Uterus (tissue), 2 donors: ENCODE data around the gene TMEM95.

Experiments
- POLR2A ChIP-seq, 2 donors: fragments of 450-650 bp; IDR thresholded peaks; one replicate each; pipeline ENCODE4 v1.6.1; 2016; ENCODE audit warnings: antibody characterized with exemption in 2 of 2, mild to moderate bottlenecking in 1 of 2, moderate library complexity in 1 of 2
- TF ChIP-seq, protein P1 (sequence below), 4 experiments: fragments of 200-600 bp in 2 of 4; fragments of 450-650 bp in 2 of 4; sonication (generic) in 2 of 4; IDR thresholded peaks; one replicate each; pipeline ENCODE4 v1.5.1; 2016 to 2019; ENCODE audit warnings: antibody characterized with exemption in 4 of 4, mild to moderate bottlenecking in 2 of 4, moderate library complexity in 1 of 4

DNA sequence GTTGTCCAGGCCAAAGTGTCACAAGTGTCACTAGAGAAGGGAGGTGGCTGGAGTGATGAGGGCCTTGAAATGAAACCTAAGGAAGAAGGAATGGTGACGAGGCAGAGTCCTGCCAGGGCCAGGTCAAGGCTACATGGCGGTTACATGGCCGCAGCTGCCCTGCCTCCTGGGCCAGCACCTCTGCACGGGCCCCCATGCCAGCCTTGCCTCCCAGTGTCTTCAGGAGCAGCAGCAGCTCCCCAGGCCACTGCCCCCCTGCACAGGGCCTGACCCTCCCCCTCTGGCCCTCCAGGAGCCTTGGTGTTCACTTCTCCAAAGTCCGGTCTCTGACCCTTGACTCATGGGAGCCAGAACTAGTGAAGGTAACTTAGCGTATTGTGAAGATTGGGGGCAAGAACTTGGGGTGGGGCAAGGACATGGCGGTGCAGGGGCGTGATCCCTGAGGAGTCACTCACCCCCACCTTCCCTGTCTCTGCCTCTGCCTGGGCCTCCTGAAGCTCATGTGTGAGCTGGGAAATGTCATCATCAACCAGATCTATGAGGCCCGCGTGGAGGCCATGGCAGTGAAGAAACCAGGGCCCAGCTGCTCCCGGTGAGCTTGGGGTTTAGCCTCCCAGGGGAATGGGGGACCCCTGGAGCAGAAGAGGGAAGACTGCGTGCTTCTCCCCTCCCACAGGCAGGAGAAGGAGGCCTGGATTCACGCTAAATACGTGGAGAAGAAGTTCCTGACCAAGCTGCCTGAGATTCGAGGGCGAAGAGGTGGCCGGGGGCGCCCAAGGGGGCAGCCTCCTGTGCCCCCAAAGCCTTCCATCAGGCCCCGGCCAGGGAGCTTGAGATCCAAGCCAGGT lies 7.1 kb upstream of the TMEM95 start:
- TF ChIP-seq, protein P1, sequence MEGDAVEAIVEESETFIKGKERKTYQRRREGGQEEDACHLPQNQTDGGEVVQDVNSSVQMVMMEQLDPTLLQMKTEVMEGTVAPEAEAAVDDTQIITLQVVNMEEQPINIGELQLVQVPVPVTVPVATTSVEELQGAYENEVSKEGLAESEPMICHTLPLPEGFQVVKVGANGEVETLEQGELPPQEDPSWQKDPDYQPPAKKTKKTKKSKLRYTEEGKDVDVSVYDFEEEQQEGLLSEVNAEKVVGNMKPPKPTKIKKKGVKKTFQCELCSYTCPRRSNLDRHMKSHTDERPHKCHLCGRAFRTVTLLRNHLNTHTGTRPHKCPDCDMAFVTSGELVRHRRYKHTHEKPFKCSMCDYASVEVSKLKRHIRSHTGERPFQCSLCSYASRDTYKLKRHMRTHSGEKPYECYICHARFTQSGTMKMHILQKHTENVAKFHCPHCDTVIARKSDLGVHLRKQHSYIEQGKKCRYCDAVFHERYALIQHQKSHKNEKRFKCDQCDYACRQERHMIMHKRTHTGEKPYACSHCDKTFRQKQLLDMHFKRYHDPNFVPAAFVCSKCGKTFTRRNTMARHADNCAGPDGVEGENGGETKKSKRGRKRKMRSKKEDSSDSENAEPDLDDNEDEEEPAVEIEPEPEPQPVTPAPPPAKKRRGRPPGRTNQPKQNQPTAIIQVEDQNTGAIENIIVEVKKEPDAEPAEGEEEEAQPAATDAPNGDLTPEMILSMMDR (IDR thresholded peaks at IDR 0.05) = no peak
- no peak for TF ChIP-seq POLR2A (IDR thresholded peaks at IDR 0.05)
